SK-N-SH treated with all-trans-retinoic acid at 6 μM for 48 hours (cell line): Measurements from ENCODE around the gene UGGT2.

ENCODE experiments used
- ATAC-seq: fragments of 200-7000 bp; cut with Tn5 transposase; 3 replicates; pipeline ENCODE4 v1.9.1; 2020; ENCODE audit warnings: mild to moderate bottlenecking, moderate library complexity
- ARNTL ChIP-seq: fragments of 450-650 bp; formaldehyde crosslinking; IDR thresholded peaks from 2 replicates; pipeline ENCODE4 v1.5.0; 2020; ENCODE audit warnings: low read depth, mild to moderate bottlenecking, moderate library complexity, borderline replicate concordance
- BACH2 ChIP-seq: fragments of 250-450 bp; sonication (Bioruptor Pico); IDR thresholded peaks from 2 replicates; pipeline ENCODE4 v1.9.0; 2021; ENCODE audit warnings: mild to moderate bottlenecking, borderline replicate concordance
- ESRRG ChIP-seq: fragments of 250-450 bp; sonication (Bioruptor Pico); IDR thresholded peaks from 2 replicates; pipeline ENCODE4 v1.6.1; 2021; ENCODE audit warnings: mild to moderate bottlenecking
- GLIS3 ChIP-seq: fragments of 250-450 bp; sonication (Bioruptor Pico); IDR thresholded peaks from 2 replicates; pipeline ENCODE4 v1.5.0; 2020; ENCODE audit warnings: mild to moderate bottlenecking, moderate library complexity
- ISL1 ChIP-seq: fragments of 250-450 bp; sonication (Bioruptor Pico); IDR thresholded peaks from 2 replicates; pipeline ENCODE4 v2.1.2; 2022; ENCODE audit warnings: mild to moderate bottlenecking, moderate library complexity
- OSR1 ChIP-seq: fragments of 250-450 bp; sonication (Bioruptor Pico); IDR thresholded peaks from 2 replicates; pipeline ENCODE4 v1.8.0; 2022; ENCODE audit warnings: moderate library complexity, mild to moderate bottlenecking, inconsistent platforms
- PATZ1 ChIP-seq: fragments of 250-450 bp; sonication (Bioruptor Pico); IDR thresholded peaks from 2 replicates; pipeline ENCODE4 v1.8.0; 2020; ENCODE audit warnings: mild to moderate bottlenecking, moderate library complexity, borderline replicate concordance
- PPARA ChIP-seq: fragments of 250-450 bp; sonication (Bioruptor Pico); IDR thresholded peaks from 2 replicates; pipeline ENCODE4 v1.5.0; 2020; ENCODE audit warnings: mild to moderate bottlenecking, borderline replicate concordance
- RARB ChIP-seq: fragments of 250-450 bp; sonication (Bioruptor Pico); IDR thresholded peaks from 2 replicates; pipeline ENCODE4 v1.8.0; 2021; ENCODE audit warnings: mild to moderate bottlenecking, moderate library complexity
- SNAI2 ChIP-seq: fragments of 250-450 bp; sonication (Bioruptor Pico); IDR thresholded peaks from 2 replicates; pipeline ENCODE4 v1.5.0; 2020; ENCODE audit warnings: mild to moderate bottlenecking, moderate library complexity
- TCF4 ChIP-seq: fragments of 250-450 bp; sonication (Bioruptor Pico); IDR thresholded peaks from 2 replicates; pipeline ENCODE4 v1.8.0; 2021; ENCODE audit warnings: mild to moderate bottlenecking, moderate library complexity, borderline replicate concordance
- TOX ChIP-seq: fragments of 250-450 bp; sonication (Bioruptor Pico); IDR thresholded peaks from 2 replicates; pipeline ENCODE4 v1.8.0; 2021; ENCODE audit warnings: mild to moderate bottlenecking, moderate library complexity, borderline replicate concordance
- ZC3H10 ChIP-seq: fragments of 250-450 bp; sonication (Bioruptor Pico); IDR thresholded peaks from 2 replicates; pipeline ENCODE4 v1.5.1; 2021; ENCODE audit warnings: mild to moderate bottlenecking, moderate library complexity
- ZFP3 ChIP-seq: fragments of 250-450 bp; sonication (Bioruptor Pico); IDR thresholded peaks from 2 replicates; pipeline ENCODE4 v1.5.0; 2020; ENCODE audit warnings: mild to moderate bottlenecking, moderate library complexity
- ZFP30 ChIP-seq: fragments of 450-650 bp; formaldehyde crosslinking; IDR thresholded peaks from 2 replicates; pipeline ENCODE4 v1.5.0; 2022; ENCODE audit warnings: mild to moderate bottlenecking, moderate library complexity
- ZNF565 ChIP-seq: fragments of 450-650 bp; formaldehyde crosslinking; conservative IDR thresholded peaks from 2 replicates; pipeline ENCODE4 v1.5.0; 2020; ENCODE audit warnings: low read depth, mild to moderate bottlenecking, moderate library complexity
- ZNF70 ChIP-seq: fragments of 450-650 bp; formaldehyde crosslinking; IDR thresholded peaks from 2 replicates; pipeline ENCODE4 v1.5.0; 2020; ENCODE audit warnings: mild to moderate bottlenecking, moderate library complexity
- ZNF8 ChIP-seq: fragments of 450-650 bp; formaldehyde crosslinking; IDR thresholded peaks from 2 replicates; pipeline ENCODE4 v1.5.0; 2020; ENCODE audit warnings: mild to moderate bottlenecking, moderate library complexity
- TF ChIP-seq, protein P1 (sequence below): fragments of 250-450 bp; sonication (Bioruptor Pico); IDR thresholded peaks from 2 replicates; pipeline ENCODE4 v1.5.1; 2021; ENCODE audit warnings: mild to moderate bottlenecking, moderate library complexity
- TF ChIP-seq, protein P2 (sequence below): fragments of 250-450 bp; sonication (Bioruptor Pico); IDR thresholded peaks from 2 replicates; pipeline ENCODE4 v1.5.1; 2020; ENCODE audit warnings: low read depth, mild to moderate bottlenecking, moderate library complexity
- TF ChIP-seq, protein P3 (sequence below): fragments of 250-450 bp; sonication (Bioruptor Pico); IDR thresholded peaks from 2 replicates; pipeline ENCODE4 v1.8.0; 2021; ENCODE audit warnings: low read depth, mild to moderate bottlenecking, moderate library complexity, borderline replicate concordance

Gene UGGT2

DNA sequence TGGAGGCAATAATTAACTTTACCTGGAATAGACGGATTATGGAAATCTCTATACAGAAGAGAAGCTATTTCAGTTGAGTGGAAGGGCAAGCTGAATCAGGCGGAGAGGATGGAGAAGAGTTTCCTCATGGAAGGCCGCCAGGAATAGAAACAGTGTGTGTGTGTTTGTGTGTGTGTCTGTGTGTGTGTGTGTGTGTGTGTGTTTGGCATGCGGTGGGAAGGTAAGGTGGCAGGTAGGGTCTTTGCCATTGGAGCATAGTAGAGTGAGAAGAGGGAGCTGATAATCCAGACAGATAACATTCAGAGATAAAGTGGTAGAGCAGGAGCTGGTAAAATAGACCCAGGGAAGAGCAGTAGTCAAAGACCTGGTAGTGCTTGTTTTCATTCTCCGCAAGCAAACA, 27.5 kb upstream of the UGGT2 start:
- TF ChIP-seq GLIS3 (CRISPR knock-in tag) (no peak), TOX (CRISPR knock-in tag) (no peak), ZNF565 (CRISPR knock-in tag) (no peak), RARB (no peak), TCF4 (no peak), ARNTL (no peak), ISL1 (no peak), ZC3H10 (CRISPR knock-in tag) (no peak), PPARA (CRISPR knock-in tag) (no peak)
- TF ChIP-seq, protein P1, sequence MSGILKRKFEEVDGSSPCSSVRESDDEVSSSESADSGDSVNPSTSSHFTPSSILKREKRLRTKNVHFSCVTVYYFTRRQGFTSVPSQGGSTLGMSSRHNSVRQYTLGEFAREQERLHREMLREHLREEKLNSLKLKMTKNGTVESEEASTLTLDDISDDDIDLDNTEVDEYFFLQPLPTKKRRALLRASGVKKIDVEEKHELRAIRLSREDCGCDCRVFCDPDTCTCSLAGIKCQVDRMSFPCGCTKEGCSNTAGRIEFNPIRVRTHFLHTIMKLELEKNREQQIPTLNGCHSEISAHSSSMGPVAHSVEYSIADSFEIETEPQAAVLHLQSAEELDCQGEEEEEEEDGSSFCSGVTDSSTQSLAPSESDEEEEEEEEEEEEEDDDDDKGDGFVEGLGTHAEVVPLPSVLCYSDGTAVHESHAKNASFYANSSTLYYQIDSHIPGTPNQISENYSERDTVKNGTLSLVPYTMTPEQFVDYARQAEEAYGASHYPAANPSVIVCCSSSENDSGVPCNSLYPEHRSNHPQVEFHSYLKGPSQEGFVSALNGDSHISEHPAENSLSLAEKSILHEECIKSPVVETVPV: no peak
- TF ChIP-seq, all 23 proteins: peak for 0
- ATAC-seq: no peak

DNA sequence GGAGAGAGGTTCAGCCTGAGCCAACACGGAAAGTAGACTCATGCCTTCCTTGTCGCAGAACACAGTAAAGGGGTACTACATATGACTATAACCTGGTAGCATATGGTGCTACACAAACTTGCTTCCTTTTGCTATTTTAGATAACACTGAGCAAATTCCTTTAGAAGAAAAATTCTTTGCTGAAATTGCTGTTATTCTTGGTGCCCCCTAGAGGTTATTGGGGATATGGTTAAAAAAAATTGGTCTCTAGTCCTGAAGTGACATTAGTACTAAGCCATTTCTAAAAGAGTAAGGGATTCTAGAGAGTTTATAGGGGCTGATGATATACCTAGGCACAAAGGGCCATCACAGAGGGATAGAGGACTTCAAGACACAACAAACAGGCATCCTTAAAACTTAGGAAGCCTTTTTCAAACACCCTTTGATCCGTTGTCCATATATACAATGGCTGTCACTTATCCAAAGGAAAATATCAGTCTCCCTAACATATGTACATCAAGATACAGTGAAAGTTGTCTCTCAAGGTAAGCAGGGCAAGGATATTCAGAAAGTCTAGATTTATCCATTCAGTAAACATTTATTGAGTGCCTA, 22.8 kb upstream of the UGGT2 start:
- ATAC-seq: peak; percentile 63
- TF ChIP-seq RARB (no peak), ZFP30 (no peak), ARNTL (no peak), ISL1 (no peak), ZNF565 (CRISPR knock-in tag) (no peak), PATZ1 (CRISPR knock-in tag) (no peak), PPARA (CRISPR knock-in tag) (no peak), ZC3H10 (CRISPR knock-in tag) (no peak), ZNF8 (CRISPR knock-in tag) (no peak), BACH2 (CRISPR knock-in tag) (no peak)
- TF ChIP-seq, protein P1: no peak
- TF ChIP-seq, protein P2, sequence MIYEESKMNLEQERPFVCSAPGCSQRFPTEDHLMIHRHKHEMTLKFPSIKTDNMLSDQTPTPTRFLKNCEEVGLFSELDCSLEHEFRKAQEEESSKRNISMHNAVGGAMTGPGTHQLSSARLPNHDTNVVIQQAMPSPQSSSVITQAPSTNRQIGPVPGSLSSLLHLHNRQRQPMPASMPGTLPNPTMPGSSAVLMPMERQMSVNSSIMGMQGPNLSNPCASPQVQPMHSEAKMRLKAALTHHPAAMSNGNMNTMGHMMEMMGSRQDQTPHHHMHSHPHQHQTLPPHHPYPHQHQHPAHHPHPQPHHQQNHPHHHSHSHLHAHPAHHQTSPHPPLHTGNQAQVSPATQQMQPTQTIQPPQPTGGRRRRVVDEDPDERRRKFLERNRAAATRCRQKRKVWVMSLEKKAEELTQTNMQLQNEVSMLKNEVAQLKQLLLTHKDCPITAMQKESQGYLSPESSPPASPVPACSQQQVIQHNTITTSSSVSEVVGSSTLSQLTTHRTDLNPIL (CRISPR knock-in tag): no peak

GRCh38 chr13:96072392-96072791, 19.2 kb upstream of the UGGT2 start:
- TF ChIP-seq ZC3H10 (CRISPR knock-in tag) (no peak), GLIS3 (CRISPR knock-in tag) (no peak), PPARA (CRISPR knock-in tag) (no peak), RARB (no peak), ZFP3 (no peak), ZNF565 (CRISPR knock-in tag) (no peak), PATZ1 (CRISPR knock-in tag) (no peak), ISL1 (no peak), ESRRG (no peak), SNAI2 (no peak), ARNTL (no peak), ZFP30 (no peak), BACH2 (CRISPR knock-in tag) (no peak), TOX (CRISPR knock-in tag) (no peak), ZNF8 (CRISPR knock-in tag) (no peak), TCF4 (no peak), OSR1 (no peak), ZNF70 (CRISPR knock-in tag) (no peak)
- TF ChIP-seq, protein P3, sequence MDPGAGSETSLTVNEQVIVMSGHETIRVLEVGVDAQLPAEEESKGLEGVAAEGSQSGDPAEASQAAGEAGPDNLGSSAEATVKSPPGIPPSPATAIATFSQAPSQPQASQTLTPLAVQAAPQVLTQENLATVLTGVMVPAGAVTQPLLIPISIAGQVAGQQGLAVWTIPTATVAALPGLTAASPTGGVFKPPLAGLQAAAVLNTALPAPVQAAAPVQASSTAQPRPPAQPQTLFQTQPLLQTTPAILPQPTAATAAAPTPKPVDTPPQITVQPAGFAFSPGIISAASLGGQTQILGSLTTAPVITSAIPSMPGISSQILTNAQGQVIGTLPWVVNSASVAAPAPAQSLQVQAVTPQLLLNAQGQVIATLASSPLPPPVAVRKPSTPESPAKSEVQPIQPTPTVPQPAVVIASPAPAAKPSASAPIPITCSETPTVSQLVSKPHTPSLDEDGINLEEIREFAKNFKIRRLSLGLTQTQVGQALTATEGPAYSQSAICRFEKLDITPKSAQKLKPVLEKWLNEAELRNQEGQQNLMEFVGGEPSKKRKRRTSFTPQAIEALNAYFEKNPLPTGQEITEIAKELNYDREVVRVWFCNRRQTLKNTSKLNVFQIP (CRISPR knock-in tag): no peak
- TF ChIP-seq, protein P1: no peak
- TF ChIP-seq, all 23 proteins: peak for 0
- no peak for ATAC-seq
